ENCODE data around the gene GRIN3A. TPM values are rescaled to one million over a fixed set of nuclear protein-coding genes. Genes with fewer than 3 reads are reported as not detected.

The GRIN3A gene
- total RNA-seq, 1 experiment from 2014 or later: not detected

DNA sequence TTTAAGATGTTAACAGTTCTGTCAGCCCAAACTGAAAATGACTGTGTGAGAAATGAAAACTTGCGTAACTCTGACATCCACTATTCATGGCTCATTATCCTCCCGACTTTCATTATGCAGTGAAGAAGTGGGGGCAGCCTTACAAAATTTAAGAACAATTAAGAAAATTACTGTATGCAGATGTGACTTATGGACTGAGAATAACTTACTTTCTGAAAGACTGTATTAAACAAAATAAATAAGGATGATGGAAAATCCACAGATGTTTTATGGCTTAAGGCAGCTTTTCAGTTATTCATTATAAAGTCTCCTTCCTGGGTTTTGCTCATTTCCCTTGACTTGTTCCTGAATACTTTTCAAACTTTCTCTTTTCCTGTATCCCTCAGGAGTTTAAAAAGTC, 55.2 kb downstream of the GRIN3A start:
- Histone ChIP-seq H4K5ac (ENCODE audit: insufficient read length, low read depth, low read length) (no peak overlapping the region), H3K27me3 (ENCODE audit: insufficient read depth, low read length) (no peaks in the 10 kb centered on the region), H2BK15ac (ENCODE audit: low read depth, low read length) (no peak overlapping the region), H4K91ac (ENCODE audit: insufficient read length, low read depth, low read length) (no peak overlapping the region), H3K23me2 (ENCODE audit: insufficient read length, low read depth, low read length, poor library complexity, severe bottlenecking) (no peaks in the 10 kb centered on the region), H2BK5ac (ENCODE audit: insufficient read length, low read length) (no peak overlapping the region), H2AK5ac (ENCODE audit: insufficient read length, low read length) (no peak overlapping the region), H3K14ac (ENCODE audit: insufficient read depth, low read length) (no peak overlapping the region), H3K79me2 (ENCODE audit: insufficient read depth, low read length) (no peaks in the 10 kb centered on the region), H2BK12ac (ENCODE audit: insufficient read length, low read depth, low read length) (no peak overlapping the region), H3K4me2 (ENCODE audit: insufficient read depth, insufficient read length, low read length) (no peak overlapping the region), H3K9ac (ENCODE audit: extremely low read depth, insufficient read length, low read length) (no peak overlapping the region), H3K4me1 (ENCODE audit: insufficient read depth, low read length) (no peaks in the 10 kb centered on the region), H3K9me3 (ENCODE audit: control insufficient read depth, low read depth, low read length) (no peaks in the 10 kb centered on the region), H3K23ac (ENCODE audit: insufficient read length, low read depth, low read length) (no peak overlapping the region), H3K4ac (ENCODE audit: low read depth, low read length) (no peak overlapping the region), H3K18ac (ENCODE audit: insufficient read length, low read depth, low read length) (no peak overlapping the region), H4K20me1 (ENCODE audit: control insufficient read depth, insufficient read depth, insufficient read length) (no peaks in the 10 kb centered on the region), H3K27ac (ENCODE audit: insufficient read length, low read depth, low read length) (no peak overlapping the region), H2BK120ac (ENCODE audit: low read depth, low read length, poor library complexity, severe bottlenecking) (no peak overlapping the region), H3T11ph (ENCODE audit: low read length) (no peak overlapping the region), H3K56ac (ENCODE audit: insufficient read length, low read depth, low read length) (no peak overlapping the region), H3K79me1 (ENCODE audit: insufficient read depth, low read depth, low read length, poor library complexity, severe bottlenecking) (no peaks in the 10 kb centered on the region), H2BK20ac (ENCODE audit: low read depth, low read length, poor library complexity, severe bottlenecking) (no peak overlapping the region), H4K8ac (replicated peaks; ENCODE audit: insufficient read length, low read depth, low read length) (no peak overlapping the region), H2AFZ (ENCODE audit: low read length) (no peak overlapping the region)
- H3K36me3 Mint-ChIP-seq (ENCODE audit: insufficient read depth in 1 of 3, low read depth in 3 of 3): no peaks in the 10 kb centered on the region
- H3K27me3 Mint-ChIP-seq (ENCODE audit: low read depth): peaks cover 3% of the 10 kb centered on the region; the same call in 1 of the 2 replicates
- H3K27ac Mint-ChIP-seq: no peak overlapping the region
- no CpG with 5 or more reads among the region's 2 CpGs for WGBS (ENCODE audit: extremely low coverage, insufficient read length, low lambda C conversion rate)
- H3K4me3 Mint-ChIP-seq: no peak overlapping the region
- H3K9me3 Mint-ChIP-seq: no peaks in the 10 kb centered on the region
- no peak for DNase-seq
- TF ChIP-seq, protein P1, sequence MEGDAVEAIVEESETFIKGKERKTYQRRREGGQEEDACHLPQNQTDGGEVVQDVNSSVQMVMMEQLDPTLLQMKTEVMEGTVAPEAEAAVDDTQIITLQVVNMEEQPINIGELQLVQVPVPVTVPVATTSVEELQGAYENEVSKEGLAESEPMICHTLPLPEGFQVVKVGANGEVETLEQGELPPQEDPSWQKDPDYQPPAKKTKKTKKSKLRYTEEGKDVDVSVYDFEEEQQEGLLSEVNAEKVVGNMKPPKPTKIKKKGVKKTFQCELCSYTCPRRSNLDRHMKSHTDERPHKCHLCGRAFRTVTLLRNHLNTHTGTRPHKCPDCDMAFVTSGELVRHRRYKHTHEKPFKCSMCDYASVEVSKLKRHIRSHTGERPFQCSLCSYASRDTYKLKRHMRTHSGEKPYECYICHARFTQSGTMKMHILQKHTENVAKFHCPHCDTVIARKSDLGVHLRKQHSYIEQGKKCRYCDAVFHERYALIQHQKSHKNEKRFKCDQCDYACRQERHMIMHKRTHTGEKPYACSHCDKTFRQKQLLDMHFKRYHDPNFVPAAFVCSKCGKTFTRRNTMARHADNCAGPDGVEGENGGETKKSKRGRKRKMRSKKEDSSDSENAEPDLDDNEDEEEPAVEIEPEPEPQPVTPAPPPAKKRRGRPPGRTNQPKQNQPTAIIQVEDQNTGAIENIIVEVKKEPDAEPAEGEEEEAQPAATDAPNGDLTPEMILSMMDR (conservative IDR thresholded peaks at IDR 0.05): no peak
- H3K4me1 Mint-ChIP-seq: no peaks in the 10 kb centered on the region

Data from H9 (cell line).